ENCODE results near the gene STX19.

The STX19 gene

DNA sequence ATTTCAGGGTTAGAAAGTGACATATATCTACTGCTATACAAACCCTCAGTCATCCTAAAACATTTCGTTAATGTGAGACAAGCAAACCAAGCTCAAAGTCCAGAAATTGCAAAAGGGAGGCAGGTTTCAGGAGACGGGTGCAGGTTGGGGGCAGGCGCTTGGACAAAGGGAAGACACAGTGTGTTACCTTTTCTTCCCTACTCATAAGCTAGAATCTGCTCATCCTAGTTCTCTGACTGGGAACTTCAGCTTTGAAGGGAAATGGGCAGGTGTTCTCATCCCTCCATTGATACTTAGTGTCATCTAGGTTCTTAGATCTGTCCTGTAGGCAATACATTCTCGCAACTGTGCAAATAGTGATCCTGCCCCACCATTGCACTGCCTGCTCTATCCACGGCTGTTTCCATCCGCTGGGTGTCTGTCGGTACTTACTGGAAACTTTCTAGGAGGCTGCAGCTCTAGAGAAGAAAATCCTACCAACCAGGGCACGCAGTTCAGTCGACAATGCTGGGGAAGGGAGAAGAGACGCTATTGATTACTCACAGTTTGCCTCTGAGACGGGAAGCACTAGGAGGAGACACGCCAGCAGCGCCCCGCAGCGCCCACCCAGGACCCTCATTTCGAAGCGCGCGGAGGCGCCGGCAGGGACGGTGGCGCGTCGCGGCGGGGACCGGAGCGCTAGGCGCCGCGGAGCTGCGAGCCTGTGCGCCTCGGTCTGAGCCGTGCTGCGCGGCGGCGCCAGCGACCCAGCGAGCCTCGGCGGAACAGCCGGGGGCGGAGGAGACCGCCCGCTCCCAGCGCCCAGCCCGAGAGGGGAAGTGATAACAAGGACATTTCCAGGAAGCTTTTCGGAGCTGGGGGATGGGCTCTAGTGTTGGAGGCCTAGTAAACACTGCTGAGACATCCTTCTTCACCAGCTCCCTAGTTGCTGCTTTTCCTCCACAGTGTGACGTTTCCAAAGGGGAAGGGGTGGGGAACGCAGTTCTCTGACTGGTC is 55.0 kb downstream of the STX19 start, which contains the start of gene PROS1:
Gene PROS1, minus strand, starts transcription at position 766 of the 996 bp plus-strand sequence. Its CDS starts 147 bp downstream, at position 619.
- DNase-seq: peak; percentile 70

DNA sequence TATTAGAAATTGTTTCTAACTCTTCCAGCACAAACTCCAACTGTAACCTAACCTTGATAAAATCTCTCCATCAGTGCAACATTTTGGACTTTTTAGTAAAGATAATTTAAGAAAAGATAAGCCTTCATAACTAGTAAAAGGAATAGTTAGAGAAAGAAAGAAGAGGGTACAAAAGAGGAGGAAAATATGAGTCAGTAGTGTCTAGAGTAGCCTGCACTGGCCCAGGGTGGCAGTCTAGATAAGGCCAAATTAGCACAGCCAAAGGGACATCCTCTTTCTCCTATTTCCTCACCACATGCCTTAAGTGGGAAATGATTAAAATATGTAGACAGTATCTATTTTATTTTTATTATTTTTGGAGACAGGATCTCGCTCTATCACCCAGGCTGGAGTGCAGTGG is 58.4 kb downstream of the STX19 start:
- DNase-seq: no peak

DNA sequence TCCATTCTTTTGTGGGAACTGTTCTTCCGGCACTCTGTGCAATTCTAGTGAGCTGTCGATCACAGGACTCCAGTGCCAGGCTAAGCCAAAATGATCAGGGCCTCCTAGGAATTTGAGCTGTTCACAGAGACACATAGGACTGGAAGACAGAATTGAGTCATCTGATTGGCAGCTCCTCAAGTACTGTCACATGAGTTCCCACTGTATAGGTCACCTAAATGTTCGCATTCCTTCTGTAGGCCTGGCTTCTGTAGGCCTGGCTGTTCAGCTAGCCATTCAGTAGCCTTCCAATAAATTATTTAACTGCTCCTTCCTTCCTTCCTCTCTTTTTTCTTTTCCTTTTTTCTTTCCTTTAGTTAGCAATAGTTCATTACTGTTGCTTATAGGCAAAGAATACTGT is 59.0 kb downstream of the STX19 start:
- no peak for DNase-seq

DNA sequence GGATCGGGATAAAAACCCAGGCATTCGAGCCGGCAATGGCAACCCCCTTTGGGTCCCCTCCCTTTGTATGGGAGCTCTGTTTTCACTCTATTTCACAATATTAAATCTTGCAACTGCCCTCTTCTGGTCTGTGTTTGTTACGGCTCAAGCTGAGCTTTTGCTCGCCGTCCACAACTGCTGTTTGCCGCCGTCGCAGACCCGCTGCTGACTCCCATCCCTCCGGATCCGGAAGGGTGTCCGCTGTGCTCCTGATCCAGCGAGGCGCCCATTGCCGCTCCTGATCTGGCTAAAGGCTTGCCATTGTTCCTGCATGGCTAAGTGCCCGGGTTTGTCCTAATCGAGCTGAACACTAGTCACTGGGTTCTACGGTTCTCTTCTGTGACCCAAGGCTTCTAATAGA is 63.3 kb downstream of the STX19 start:
- DNase-seq: peak; percentile 17
